Cardiac fibroblast (primary cell): ENCODE measurements around the gene TNS2.

Experiments used
- DNase-seq, 2 donors: peaks; one replicate each; pipeline versions ENCODE4 v3.0.0 to v3.0.0-alpha.2; 2010; ENCODE audit warnings: low read depth in 2 of 2
- H3K4me3 ChIP-seq, 2 donors: replicated peaks in 1 of 2; 1 replicate in 1 of 2; 2 replicates in 1 of 2; pipeline ENCODE4 v1.5.1; 2011; ENCODE audit warnings: low read depth in 2 of 2, low read length in 2 of 2, mild to moderate bottlenecking in 2 of 2, moderate library complexity in 1 of 2
- TF ChIP-seq, protein P1 (sequence below): IDR thresholded peaks from one replicate; pipeline ENCODE4 v1.5.1; 2011; ENCODE audit warnings: low read depth, mild to moderate bottlenecking, low read length, inconsistent platforms

The TNS2 gene

DNA sequence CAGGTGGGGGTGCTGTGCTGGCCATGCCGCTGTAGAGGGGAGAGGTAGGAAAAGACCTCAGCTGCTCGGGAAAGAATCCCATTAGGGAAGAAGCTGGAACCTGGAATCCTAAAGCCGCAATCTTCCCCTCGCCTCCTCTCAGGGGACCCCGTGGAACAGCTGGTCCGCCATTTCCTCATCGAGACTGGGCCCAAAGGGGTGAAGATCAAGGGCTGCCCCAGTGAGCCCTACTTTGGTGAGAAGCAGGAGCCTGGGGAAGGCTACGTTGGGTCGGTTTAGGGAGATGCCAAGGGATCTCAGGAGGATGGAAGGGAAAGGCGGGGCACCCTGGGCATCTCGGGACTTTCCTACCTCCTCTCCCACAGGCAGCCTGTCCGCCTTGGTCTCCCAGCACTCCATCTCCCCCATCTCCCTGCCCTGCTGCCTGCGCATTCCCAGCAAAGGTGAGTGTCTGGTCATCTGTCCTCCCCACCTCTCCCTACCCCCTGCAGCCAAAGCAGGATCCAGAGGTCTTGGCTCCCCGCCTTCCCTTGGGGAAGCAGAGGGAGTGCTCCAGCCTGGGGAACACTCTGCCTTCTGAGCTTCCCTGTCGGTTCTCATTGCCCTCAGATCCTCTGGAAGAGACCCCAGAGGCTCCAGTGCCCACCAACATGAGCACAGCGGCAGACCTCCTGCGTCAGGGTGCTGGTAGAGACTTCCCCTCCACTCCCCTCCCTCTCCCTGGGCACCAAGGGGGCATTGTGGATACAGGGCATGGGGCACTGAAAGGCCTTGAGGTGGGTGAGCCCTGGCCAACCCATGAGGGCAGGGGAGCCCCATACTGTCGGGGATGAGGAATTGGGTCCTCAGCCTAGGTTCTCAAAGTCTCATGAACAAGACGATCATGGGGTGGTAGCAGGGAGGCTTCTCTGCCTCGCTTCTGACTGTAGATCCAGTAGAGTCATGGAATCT is 12.4 kb downstream of the TNS2 start:
- DNase-seq = no peak
- TF ChIP-seq, protein P1, sequence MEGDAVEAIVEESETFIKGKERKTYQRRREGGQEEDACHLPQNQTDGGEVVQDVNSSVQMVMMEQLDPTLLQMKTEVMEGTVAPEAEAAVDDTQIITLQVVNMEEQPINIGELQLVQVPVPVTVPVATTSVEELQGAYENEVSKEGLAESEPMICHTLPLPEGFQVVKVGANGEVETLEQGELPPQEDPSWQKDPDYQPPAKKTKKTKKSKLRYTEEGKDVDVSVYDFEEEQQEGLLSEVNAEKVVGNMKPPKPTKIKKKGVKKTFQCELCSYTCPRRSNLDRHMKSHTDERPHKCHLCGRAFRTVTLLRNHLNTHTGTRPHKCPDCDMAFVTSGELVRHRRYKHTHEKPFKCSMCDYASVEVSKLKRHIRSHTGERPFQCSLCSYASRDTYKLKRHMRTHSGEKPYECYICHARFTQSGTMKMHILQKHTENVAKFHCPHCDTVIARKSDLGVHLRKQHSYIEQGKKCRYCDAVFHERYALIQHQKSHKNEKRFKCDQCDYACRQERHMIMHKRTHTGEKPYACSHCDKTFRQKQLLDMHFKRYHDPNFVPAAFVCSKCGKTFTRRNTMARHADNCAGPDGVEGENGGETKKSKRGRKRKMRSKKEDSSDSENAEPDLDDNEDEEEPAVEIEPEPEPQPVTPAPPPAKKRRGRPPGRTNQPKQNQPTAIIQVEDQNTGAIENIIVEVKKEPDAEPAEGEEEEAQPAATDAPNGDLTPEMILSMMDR = no peak
- H3K4me3 ChIP-seq = no peak overlapping the region

DNA sequence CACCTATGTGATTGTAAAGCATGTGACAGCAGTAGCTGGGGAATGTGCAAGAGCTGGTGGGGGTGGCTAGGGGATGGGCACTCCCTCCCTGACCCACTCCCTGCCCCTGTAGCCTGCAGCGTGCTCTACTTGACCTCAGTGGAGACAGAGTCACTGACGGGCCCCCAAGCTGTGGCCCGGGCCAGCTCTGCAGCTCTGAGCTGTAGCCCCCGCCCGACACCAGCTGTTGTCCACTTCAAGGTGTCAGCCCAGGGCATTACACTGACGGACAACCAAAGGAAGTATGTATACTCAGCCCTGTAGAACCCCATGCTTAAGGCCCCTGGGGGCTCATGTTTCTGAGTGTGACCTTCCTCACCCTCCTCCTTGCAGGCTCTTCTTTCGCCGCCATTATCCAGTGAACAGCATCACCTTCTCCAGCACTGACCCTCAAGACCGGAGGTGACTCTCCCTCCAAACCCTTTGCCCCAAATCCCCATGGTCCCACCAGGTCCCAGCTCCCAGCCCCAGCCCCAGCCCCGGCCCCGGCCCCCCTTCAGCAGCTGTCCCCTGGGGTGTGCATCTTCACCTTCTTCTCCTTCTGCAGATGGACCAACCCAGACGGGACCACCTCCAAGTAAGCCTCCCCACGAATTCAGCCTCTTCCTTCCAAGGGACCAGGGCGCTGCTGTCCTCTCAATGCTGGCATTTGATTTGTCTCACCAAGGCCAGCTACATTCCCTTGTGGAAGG is 13.3 kb downstream of the TNS2 start:
- TF ChIP-seq, protein P1 = no peak
- H3K4me3 ChIP-seq = no peak overlapping the region
- DNase-seq = no peak

DNA sequence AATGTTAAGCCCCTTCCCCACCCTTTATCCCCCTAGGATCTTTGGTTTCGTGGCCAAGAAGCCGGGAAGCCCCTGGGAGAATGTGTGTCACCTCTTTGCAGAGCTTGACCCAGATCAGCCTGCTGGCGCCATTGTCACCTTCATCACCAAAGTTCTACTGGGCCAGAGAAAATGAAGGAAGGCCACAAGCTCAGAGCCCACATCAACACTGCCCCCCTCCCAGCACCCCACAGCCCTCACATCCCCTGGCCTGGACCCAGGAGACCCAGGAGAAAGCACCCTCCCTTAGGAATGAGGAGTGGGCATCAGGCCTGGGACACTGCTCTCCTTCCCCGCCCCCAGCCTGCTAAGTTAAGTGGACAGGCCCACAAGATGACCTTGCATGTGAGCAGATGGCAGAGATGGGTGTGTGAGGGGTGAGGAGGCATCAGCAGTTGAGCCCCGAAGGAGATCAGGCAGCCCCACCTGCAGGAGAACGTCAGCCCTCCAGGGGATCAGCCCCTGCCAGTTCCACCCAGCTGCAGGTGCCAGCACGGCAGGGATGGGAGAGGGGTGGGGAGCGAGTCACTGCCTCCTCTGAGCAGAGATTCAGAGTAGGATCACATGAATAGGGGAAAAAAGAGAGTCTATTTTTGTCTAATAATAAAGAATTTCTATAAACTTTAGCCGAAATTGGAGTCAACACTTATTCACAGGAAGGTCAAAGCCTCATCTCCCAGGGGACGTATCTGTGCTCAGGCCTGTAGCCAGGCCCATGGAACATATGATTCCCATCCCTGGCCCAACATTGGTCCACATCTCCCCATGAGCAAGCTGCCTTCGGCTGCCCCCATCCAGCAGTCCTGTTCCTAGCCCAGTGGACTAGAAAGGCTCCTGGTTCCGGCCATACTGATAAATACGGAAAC is 14.1 kb downstream of the TNS2 start:
- no peak overlapping the region for H3K4me3 ChIP-seq
- TF ChIP-seq, protein P1 = no peak
- DNase-seq = peak; percentile 91 to 97

DNA sequence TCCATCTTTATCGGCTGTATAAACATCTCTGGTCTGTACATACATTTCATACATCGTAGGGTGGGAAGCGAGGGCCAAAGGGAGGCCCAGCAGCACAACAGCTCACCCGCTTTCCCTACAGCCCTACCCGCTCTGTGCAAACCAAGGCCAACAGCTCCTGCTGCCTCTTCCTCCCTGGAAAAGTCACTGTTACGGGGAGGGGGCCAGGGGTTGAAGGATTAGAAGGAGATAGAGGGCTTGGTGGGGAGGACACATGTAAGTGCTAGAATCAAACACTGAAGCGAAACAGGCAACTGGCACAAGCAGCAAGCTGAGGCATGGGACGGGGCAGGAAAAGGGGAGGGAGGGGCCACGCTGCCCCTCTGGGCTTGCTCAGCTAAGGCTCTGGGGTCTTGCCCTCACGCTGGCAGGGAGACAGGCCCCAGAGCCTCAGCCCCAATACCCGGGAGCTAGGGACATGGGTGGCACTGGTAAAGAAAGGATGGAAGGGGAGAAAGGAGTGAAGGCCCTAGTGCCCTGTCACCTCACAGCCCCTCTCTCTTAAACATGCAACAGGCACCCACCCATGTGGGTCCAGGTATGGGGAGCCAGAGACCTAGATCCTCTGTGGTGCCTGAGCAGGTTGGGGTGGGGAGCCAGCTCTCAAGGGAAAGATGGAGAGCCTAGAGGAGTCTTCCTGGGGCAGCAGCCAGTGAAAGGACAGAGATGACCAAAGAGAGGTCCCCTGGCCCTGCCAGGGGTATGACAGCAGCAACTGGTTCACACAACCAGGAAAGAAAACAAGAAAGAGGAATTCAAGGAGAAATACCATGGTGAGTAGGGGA is 15.0 kb downstream of the TNS2 start:
- no peak for DNase-seq
- TF ChIP-seq, protein P1 = no peak
- H3K4me3 ChIP-seq = no peak overlapping the region

DNA sequence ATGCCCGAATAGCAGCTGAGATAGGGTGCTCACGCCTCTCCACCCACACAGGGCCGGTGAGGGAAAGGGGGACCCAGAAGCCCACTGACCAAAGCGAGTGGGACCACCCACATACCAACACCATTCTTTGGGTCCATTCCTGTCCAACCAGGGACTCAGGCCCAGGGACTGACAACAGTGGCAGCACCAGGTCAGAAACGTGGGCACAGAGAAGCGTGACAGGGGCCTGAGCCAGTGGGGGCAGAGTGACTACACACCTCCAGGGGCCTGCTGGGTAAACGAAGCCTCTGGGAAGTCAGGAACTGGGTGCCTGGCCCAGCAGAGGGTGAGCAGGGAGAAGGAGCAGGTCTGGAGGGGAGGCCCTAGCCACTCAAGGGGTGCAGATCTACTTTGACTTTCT is 15.6 kb downstream of the TNS2 start:
- DNase-seq = no peak
- TF ChIP-seq, protein P1 = no peak
- no peak overlapping the region for H3K4me3 ChIP-seq
